Keratinocyte (primary cell): ENCODE data around the gene FGB.

ENCODE experiments used
- EZH2 ChIP-seq: IDR thresholded peaks from one replicate; pipeline ENCODE4 v1.6.1; 2012; ENCODE audit warnings: inconsistent platforms, mild to moderate bottlenecking, low read length, moderate library complexity
- TF ChIP-seq, protein P1 (sequence below), 3 experiments: IDR thresholded peaks in 1 of 3; conservative IDR thresholded peaks in 1 of 3; optimal IDR thresholded peaks in 1 of 3; 2 replicates in 2 of 3; 3 replicates in 1 of 3; pipeline versions ENCODE3 to v1.5.1; 2011; ENCODE audit warnings: low read length in 3 of 3, mild to moderate bottlenecking in 3 of 3, moderate library complexity in 2 of 3, control low read depth in 1 of 3, inconsistent platforms in 1 of 3; ENCODE audit not compliant: insufficient read depth in 2 of 3; ENCODE audit errors: extremely low read depth in 1 of 3

DNA sequence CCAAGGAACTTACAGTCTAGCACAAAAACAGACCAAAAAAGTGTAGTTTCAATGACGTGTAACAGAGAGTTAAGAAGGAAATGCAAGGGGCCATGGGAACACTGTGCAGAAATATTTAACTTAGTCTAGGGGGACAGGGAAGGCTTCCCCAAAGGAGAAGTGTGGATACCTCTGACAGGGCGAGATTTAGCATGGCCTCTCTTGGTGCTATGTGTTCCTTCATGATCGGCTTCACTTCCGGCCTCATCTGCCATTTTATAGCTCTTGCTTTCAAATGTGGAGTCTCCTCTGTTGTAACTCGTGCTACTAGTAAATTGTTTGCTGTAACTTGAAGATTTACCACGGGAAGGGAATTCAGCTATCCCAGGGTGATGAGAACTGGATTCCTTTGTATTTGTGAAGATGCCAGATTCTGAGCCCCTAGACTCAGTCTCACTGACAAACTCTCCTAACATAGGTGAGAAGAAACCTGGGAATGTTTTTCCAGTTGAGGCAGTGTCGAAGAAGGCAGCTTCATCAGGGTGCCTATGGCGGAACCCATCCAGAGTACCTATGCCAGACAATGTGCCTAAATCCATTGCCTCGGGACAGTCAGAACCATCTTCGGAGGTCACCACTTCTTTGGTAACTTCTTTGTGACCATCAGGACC lies 22.7 kb downstream of the FGB start:
- TF ChIP-seq, protein P1, sequence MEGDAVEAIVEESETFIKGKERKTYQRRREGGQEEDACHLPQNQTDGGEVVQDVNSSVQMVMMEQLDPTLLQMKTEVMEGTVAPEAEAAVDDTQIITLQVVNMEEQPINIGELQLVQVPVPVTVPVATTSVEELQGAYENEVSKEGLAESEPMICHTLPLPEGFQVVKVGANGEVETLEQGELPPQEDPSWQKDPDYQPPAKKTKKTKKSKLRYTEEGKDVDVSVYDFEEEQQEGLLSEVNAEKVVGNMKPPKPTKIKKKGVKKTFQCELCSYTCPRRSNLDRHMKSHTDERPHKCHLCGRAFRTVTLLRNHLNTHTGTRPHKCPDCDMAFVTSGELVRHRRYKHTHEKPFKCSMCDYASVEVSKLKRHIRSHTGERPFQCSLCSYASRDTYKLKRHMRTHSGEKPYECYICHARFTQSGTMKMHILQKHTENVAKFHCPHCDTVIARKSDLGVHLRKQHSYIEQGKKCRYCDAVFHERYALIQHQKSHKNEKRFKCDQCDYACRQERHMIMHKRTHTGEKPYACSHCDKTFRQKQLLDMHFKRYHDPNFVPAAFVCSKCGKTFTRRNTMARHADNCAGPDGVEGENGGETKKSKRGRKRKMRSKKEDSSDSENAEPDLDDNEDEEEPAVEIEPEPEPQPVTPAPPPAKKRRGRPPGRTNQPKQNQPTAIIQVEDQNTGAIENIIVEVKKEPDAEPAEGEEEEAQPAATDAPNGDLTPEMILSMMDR (optimal IDR thresholded peaks at IDR 0.05 in 1 of 3, IDR thresholded peaks at IDR 0.05 in 1 of 3, conservative IDR thresholded peaks at IDR 0.05 in 1 of 3; ENCODE audit: extremely low read depth in 1 of 3, insufficient read depth in 2 of 3, low read length in 3 of 3) = no peak
- TF ChIP-seq EZH2 = no peak
